ENCODE results near the gene HGF. TPM values are rescaled to one million over a fixed set of nuclear protein-coding genes. Genes with fewer than 3 reads are reported as not detected.

HGF gene
- total RNA-seq, 2 experiments from 2014 or later = not detected

GRCh38 chr7:81693894-81694293 is 76.0 kb downstream of the HGF start:
- ChIA-PET CTCF (ENCODE audit: unreplicated experiment) (no interaction called here), POLR2A (no interaction called here)
- Histone ChIP-seq H3K79me2 (ENCODE audit: insufficient read depth, low read depth, low read length) (no peaks in the 10 kb centered on the region), H3K4me2 (ENCODE audit: low read length) (no peak overlapping the region), H3K9me2 (ENCODE audit: insufficient read depth, low read length) (no peaks in the 10 kb centered on the region), H3K4me1 (ENCODE audit: insufficient read depth, low read length, poor library complexity, severe bottlenecking) (no peaks in the 10 kb centered on the region), H3K4me3 (ENCODE audit: low read depth, low read length, poor library complexity, severe bottlenecking) (no peak overlapping the region), H3K27ac (ENCODE audit: low read depth, low read length, poor library complexity, severe bottlenecking) (no peak overlapping the region), H3K9me3 (ENCODE audit: low read length) (no peaks in the 10 kb centered on the region), H4K20me1 (ENCODE audit: insufficient read depth, low read length) (no peaks in the 10 kb centered on the region), H2AFZ (ENCODE audit: low read length) (no peak overlapping the region), H3K36me3 (ENCODE audit: insufficient read depth, low read length) (no peaks in the 10 kb centered on the region)
- no peak for TF ChIP-seq EZH2phosphoT487 (IDR thresholded peaks at IDR 0.05; ENCODE audit: borderline replicate concordance, low read depth, low read length)
- TF ChIP-seq, protein P1, sequence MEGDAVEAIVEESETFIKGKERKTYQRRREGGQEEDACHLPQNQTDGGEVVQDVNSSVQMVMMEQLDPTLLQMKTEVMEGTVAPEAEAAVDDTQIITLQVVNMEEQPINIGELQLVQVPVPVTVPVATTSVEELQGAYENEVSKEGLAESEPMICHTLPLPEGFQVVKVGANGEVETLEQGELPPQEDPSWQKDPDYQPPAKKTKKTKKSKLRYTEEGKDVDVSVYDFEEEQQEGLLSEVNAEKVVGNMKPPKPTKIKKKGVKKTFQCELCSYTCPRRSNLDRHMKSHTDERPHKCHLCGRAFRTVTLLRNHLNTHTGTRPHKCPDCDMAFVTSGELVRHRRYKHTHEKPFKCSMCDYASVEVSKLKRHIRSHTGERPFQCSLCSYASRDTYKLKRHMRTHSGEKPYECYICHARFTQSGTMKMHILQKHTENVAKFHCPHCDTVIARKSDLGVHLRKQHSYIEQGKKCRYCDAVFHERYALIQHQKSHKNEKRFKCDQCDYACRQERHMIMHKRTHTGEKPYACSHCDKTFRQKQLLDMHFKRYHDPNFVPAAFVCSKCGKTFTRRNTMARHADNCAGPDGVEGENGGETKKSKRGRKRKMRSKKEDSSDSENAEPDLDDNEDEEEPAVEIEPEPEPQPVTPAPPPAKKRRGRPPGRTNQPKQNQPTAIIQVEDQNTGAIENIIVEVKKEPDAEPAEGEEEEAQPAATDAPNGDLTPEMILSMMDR (conservative IDR thresholded peaks at IDR 0.05; ENCODE audit: low read length) = no peak
- no TSS peak for BruUV-seq (replicated peaks)
- intact Hi-C loops (cut with micrococcal nuclease; ENCODE audit: unreplicated experiment) = no loop called here
- no peak for DNase-seq (ENCODE audit: low spot score)

DNA sequence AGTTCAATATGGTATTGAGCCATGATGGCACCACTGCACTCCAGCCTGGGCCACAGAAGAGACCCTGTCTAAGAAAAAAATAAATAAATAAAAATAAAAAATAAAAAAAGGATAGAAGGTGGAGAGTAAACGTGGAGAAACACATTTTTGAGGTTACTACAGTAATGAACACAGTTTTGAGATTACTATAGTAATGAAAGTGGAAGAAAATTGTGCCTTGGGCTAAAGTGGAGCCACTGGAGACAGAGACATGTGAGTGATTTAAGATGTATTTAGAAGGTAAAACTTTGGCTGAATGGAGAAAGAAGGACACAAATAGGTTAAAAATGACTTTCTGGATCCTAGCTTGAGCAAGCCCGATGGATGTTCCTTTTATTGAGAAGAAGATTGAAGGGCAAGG is 76.8 kb downstream of the HGF start:
- Histone ChIP-seq H2AFZ (ENCODE audit: low read length) (no peak overlapping the region), H3K4me3 (ENCODE audit: low read depth, low read length, poor library complexity, severe bottlenecking) (no peak overlapping the region), H3K79me2 (ENCODE audit: insufficient read depth, low read depth, low read length) (no peaks in the 10 kb centered on the region), H3K27ac (ENCODE audit: low read depth, low read length, poor library complexity, severe bottlenecking) (no peak overlapping the region), H3K4me2 (ENCODE audit: low read length) (no peak overlapping the region), H3K9me2 (ENCODE audit: insufficient read depth, low read length) (no peaks in the 10 kb centered on the region), H3K9me3 (ENCODE audit: low read length) (no peaks in the 10 kb centered on the region), H4K20me1 (ENCODE audit: insufficient read depth, low read length) (no peaks in the 10 kb centered on the region), H3K36me3 (ENCODE audit: insufficient read depth, low read length) (no peaks in the 10 kb centered on the region), H3K4me1 (ENCODE audit: insufficient read depth, low read length, poor library complexity, severe bottlenecking) (no peaks in the 10 kb centered on the region)
- DNase-seq (ENCODE audit: low spot score) = no peak
- ChIA-PET CTCF (ENCODE audit: unreplicated experiment) (no interaction called here), POLR2A (interaction anchor here (0.7 to 1.0 kb wide), 2 partner anchors 8 to 9 kb away, joined by 3 to 4 read pairs; no protein-coding TSS in a partner anchor)
- BruUV-seq (replicated peaks) = no TSS peak
- intact Hi-C loops (cut with micrococcal nuclease; ENCODE audit: unreplicated experiment) = no loop called here
- TF ChIP-seq EZH2phosphoT487 (IDR thresholded peaks at IDR 0.05; ENCODE audit: borderline replicate concordance, low read depth, low read length) = no peak
- TF ChIP-seq, protein P1 (conservative IDR thresholded peaks at IDR 0.05; ENCODE audit: low read length) = no peak

DNA sequence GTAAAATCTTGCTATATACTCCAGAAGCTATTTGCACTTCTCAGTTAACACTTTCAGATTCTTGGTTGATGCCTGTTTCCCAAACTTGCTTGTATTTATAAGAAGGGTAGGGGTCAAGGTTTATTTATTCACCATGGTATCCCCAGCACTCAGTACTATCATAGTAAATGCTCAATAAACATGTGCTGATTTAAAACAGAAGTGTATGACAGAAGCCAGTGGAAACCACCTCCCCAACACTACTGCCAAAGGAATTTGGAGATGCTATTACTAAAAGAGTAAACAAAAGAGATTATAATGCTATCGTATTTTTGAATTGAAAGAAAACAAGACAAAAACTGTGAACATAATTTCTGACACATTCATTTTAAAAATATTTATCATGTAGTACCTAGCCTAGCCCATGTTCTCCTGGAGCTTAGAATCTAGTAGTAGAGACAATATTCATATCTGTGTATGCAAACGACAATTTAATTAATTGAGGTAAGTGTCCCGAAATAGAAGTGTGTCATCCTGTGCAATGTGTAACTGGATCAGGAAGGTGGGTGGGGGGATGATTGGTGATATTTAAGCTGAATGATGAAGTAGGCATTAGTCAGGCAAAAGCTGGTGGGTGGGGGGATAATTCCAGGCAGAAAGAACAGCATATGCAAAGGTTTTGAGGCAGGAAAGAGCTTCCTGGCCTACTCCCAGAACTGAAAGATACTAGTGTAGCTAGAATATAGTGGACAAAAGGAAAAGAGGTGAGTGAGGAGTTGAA is 77.5 kb downstream of the HGF start:
- no peak overlapping the region for H2AFZ ChIP-seq (ENCODE audit: low read length)

More for the DNA sequence above, 77.5 kb downstream of the HGF start:
- H3K4me1 ChIP-seq (ENCODE audit: insufficient read depth, low read length, poor library complexity, severe bottlenecking) = no peaks in the 10 kb centered on the region
- H3K27ac ChIP-seq (ENCODE audit: low read depth, low read length, poor library complexity, severe bottlenecking) = no peak overlapping the region
- CTCF ChIA-PET (ENCODE audit: unreplicated experiment) = no interaction called here
- DNase-seq (ENCODE audit: low spot score) = no peak
- intact Hi-C loops (cut with micrococcal nuclease; ENCODE audit: unreplicated experiment) = no loop called here
- no peaks in the 10 kb centered on the region for H3K9me2 ChIP-seq (ENCODE audit: insufficient read depth, low read length)
- no TSS peak for BruUV-seq (replicated peaks)
- POLR2A ChIA-PET = interaction anchor here (0.7 to 1.0 kb wide), 3 partner anchors 8 to 24 kb away, joined by 3 to 4 read pairs (median 4); no protein-coding TSS in a partner anchor
- H3K36me3 ChIP-seq (ENCODE audit: insufficient read depth, low read length) = no peaks in the 10 kb centered on the region
- no peaks in the 10 kb centered on the region for H3K79me2 ChIP-seq (ENCODE audit: insufficient read depth, low read depth, low read length)
- TF ChIP-seq EZH2phosphoT487 (IDR thresholded peaks at IDR 0.05; ENCODE audit: borderline replicate concordance, low read depth, low read length) = no peak
- TF ChIP-seq, protein P1 (conservative IDR thresholded peaks at IDR 0.05; ENCODE audit: low read length) = no peak
- no peak overlapping the region for H3K4me3 ChIP-seq (ENCODE audit: low read depth, low read length, poor library complexity, severe bottlenecking)
- H4K20me1 ChIP-seq (ENCODE audit: insufficient read depth, low read length) = no peaks in the 10 kb centered on the region
- no peak overlapping the region for H3K4me2 ChIP-seq (ENCODE audit: low read length)
- no peaks in the 10 kb centered on the region for H3K9me3 ChIP-seq (ENCODE audit: low read length)
